GM19240 (cell line): ENCODE data around the gene GPR42.

Experiments
- DNase-seq: peaks from one replicate; pipeline ENCODE4 v3.0.0; 2011; ENCODE audit warnings: low spot score; ENCODE audit not compliant: insufficient read length

GPR42 gene

GRCh38 chr19:35370722-35371121, at the start of gene GPR42:
Gene GPR42, plus strand, starts transcription at chr19:35371068. Its CDS starts 292 bp downstream, at chr19:35371360.
- no peak for DNase-seq

GRCh38 chr19:35321291-35321690, 49.6 kb upstream of the GPR42 start:
- DNase-seq = no peak

GRCh38 chr19:35322014-35322413, 48.9 kb upstream of the GPR42 start:
- no peak for DNase-seq

GRCh38 chr19:35327642-35328041, 43.2 kb upstream of the GPR42 start:
- no peak for DNase-seq

- DNase-seq = no peak
Measured at GRCh38 chr19:35328851-35329285, 42.0 kb upstream of the GPR42 start, which contains the start of gene CD22. Gene CD22, plus strand, starts transcription at chr19:35329187. Its CDS starts 2,854 bp downstream, at chr19:35332041.

- no peak for DNase-seq
Measured at GRCh38 chr19:35329323-35329722, 41.5 kb upstream of the GPR42 start.

- no peak for DNase-seq
Measured at GRCh38 chr19:35330475-35330874, 40.4 kb upstream of the GPR42 start.

GRCh38 chr19:35331551-35332214, 39.2 kb upstream of the GPR42 start:
- no peak for DNase-seq

GRCh38 chr19:35332817-35333216, 38.1 kb upstream of the GPR42 start:
- no peak for DNase-seq

GRCh38 chr19:35334144-35334753, 36.6 kb upstream of the GPR42 start:
- no peak for DNase-seq

- DNase-seq = no peak
Measured at GRCh38 chr19:35336166-35336955, 34.5 kb upstream of the GPR42 start.

GRCh38 chr19:35337097-35337983, 33.5 kb upstream of the GPR42 start:
- no peak for DNase-seq

- DNase-seq = no peak
Measured at GRCh38 chr19:35337984-35338296, 32.9 kb upstream of the GPR42 start.

- DNase-seq = no peak
Measured at GRCh38 chr19:35340431-35340830, 30.4 kb upstream of the GPR42 start.

GRCh38 chr19:35341006-35341405, 29.9 kb upstream of the GPR42 start:
- no peak for DNase-seq

GRCh38 chr19:35341565-35342225, 29.2 kb upstream of the GPR42 start:
- DNase-seq = no peak

GRCh38 chr19:35342430-35342829, 28.4 kb upstream of the GPR42 start:
- DNase-seq = no peak

- no peak for DNase-seq
Measured at GRCh38 chr19:35344511-35345031, 26.3 kb upstream of the GPR42 start.

- DNase-seq = no peak
Measured at GRCh38 chr19:35345671-35346111, 25.2 kb upstream of the GPR42 start.

GRCh38 chr19:35346193-35347052, 24.4 kb upstream of the GPR42 start:
- peak; percentile 57 for DNase-seq
